T-helper 17 cell (primary cell): ENCODE results near the gene KRTAP1-3. TPM values are rescaled to one million over a fixed set of nuclear protein-coding genes. Genes with fewer than 3 reads are reported as not detected.

Source experiments
- ATAC-seq: fragments of 150-1000 bp; cut with Tn5 transposase; 2 replicates; pipeline ENCODE4 v1.10.0; 2021; ENCODE audit warnings: mild to moderate bottlenecking, moderate library complexity
- DNase-seq, 3 donors: peaks; one replicate each; pipeline versions ENCODE4 v3.0.0 to v3.0.0-alpha.2; 2020 to 2021
- H3K9me3 ChIP-seq: one replicate; pipeline ENCODE4 v1.7.0; 2013; ENCODE audit warnings: low read length, mild to moderate bottlenecking; ENCODE audit not compliant: control insufficient read depth, poor library complexity, severe bottlenecking
- H3K27ac Mint-ChIP-seq: one replicate; pipeline ENCODE4 v1.8.0; 2022; ENCODE audit warnings: mild to moderate bottlenecking, moderate library complexity, mixed read lengths
- H3K27me3 Mint-ChIP-seq: one replicate; pipeline ENCODE4 v1.8.0; 2022; ENCODE audit warnings: mixed read lengths
- H3K36me3 Mint-ChIP-seq: one replicate; pipeline ENCODE4 v1.8.0; 2022; ENCODE audit warnings: low read depth, mixed read lengths
- H3K4me1 Mint-ChIP-seq: one replicate; pipeline ENCODE4 v1.8.0; 2022; ENCODE audit warnings: mild to moderate bottlenecking, mixed read lengths
- H3K4me3 Mint-ChIP-seq: one replicate; pipeline ENCODE4 v1.8.0; 2022; ENCODE audit warnings: mild to moderate bottlenecking, moderate library complexity, mixed read lengths
- total RNA-seq, 4 donors: library from RNA in 2 of 4; stranded (reverse) in 2 of 4; gene quantifications; one replicate each; pipeline ENCODE4 v1.2.3 and lab custom pipeline; 2022 to 2026

The KRTAP1-3 gene
- total RNA-seq, 2 donors from 2014 or later, result not detected

DNA sequence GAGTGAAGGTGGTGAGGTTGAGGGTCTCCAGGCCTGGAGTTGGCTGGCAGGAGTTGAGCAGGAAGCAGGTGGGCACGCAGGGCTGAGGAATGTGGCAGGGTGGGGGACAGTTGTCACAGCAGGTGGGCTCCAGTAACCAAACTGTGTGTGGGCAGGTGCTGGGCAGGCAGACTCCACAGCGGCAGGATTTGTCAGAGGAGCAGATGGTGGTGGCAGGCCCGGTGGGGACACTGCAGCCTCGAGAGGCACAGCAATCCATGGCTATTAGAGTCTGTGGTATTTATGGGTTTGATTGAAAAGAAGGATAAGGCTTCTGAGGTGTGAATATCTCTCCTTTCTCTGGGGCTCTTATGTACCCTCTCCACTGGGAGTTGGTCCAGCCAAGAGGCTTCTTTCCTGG lies 40.8 kb downstream of the KRTAP1-3 start, which contains the start of gene KRTAP3-3:
Gene KRTAP3-3 (minus strand): TSS at position 326 of the 400 bp plus-strand sequence. CDS start 67 bp downstream, at position 259.
- no peak within 1 kb of the TSS for H3K4me3 Mint-ChIP-seq
- DNase-seq, result no peak
- no peak for ATAC-seq
- no peak within 1 kb of the TSS for H3K27ac Mint-ChIP-seq
- H3K36me3 Mint-ChIP-seq, result peaks cover 8% of the 10 kb centered on the region
- peaks cover 69% of the 10 kb centered on the region for H3K27me3 Mint-ChIP-seq
- H3K4me1 Mint-ChIP-seq, result no peaks in the 10 kb centered on the region
- H3K9me3 ChIP-seq, result no peaks in the 10 kb centered on the region

DNA sequence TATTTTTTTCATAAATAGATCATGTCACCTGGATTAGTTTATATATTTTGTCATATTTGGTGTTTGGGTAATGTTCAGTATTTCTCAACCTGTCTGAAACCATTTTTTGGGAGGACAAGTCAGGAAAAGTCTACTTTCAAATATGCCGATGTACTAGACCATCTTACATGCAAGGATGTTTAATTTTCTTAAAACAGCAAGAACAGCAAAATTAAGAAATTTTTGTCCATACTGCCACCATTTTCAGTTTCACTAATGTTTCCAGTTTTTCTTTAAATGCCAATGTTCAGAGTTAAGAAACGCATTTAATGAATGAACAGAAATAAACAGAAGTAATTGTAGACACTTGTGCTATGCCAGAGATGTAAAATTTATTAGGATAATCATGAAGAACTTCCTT lies 41.6 kb downstream of the KRTAP1-3 start:
- Mint-ChIP-seq H3K36me3 (peaks cover 5% of the 10 kb centered on the region), H3K27ac (no peak overlapping the region), H3K4me3 (no peak overlapping the region), H3K4me1 (no peaks in the 10 kb centered on the region), H3K27me3 (peaks cover 63% of the 10 kb centered on the region)
- DNase-seq (no peak), ATAC-seq (no peak)
- no peaks in the 10 kb centered on the region for H3K9me3 ChIP-seq

DNA sequence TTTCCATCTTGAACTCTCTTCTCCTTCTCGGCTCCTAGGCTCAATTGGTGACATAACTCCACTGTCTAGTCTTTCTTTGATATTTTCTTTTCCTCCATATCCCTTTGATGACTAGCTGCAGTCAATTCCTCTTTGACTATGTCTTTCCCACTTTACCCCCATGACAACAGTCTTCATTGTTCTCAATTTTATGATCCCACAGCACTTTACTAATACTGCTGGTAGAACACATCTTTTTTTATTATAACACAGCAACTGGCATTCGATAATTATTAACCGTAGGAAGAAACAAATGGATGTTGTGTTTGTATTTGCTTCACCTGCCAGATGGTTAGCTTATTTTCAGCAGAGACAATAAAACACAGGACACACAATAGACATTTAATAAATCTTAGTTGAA lies 42.0 kb downstream of the KRTAP1-3 start:
- ATAC-seq (no peak), DNase-seq (no peak)
- H3K4me3 Mint-ChIP-seq, result no peak overlapping the region
- H3K9me3 ChIP-seq, result no peaks in the 10 kb centered on the region
- no peak overlapping the region for H3K27ac Mint-ChIP-seq
- no peaks in the 10 kb centered on the region for H3K4me1 Mint-ChIP-seq
- H3K27me3 Mint-ChIP-seq, result peaks cover 64% of the 10 kb centered on the region
- peaks cover 4% of the 10 kb centered on the region for H3K36me3 Mint-ChIP-seq

DNA sequence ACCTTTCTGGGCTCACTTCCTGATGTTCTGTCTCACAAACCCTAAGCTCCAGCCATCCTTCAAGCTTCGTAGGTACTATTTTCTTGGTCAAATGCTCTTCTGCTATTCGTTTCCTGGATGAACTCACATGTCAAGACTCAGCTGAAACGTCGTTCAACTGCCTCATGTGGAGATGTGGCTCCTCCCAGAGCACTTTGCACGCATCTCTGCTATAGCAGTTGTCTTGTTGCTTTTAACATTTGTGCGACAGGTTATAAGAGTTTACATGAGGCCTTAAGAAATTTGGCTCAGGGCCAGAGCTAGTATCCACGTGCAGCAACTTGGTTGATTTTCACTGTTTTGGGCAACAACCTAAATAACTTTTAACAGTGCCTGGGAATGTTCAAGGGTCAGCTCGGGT lies 47.8 kb downstream of the KRTAP1-3 start:
- no peak overlapping the region for H3K4me3 Mint-ChIP-seq
- no peak for DNase-seq
- H3K27me3 Mint-ChIP-seq, result peaks cover 55% of the 10 kb centered on the region
- H3K9me3 ChIP-seq, result no peaks in the 10 kb centered on the region
- H3K4me1 Mint-ChIP-seq, result no peaks in the 10 kb centered on the region
- ATAC-seq, result no peak
- H3K27ac Mint-ChIP-seq, result no peak overlapping the region
- H3K36me3 Mint-ChIP-seq, result no peaks in the 10 kb centered on the region

DNA sequence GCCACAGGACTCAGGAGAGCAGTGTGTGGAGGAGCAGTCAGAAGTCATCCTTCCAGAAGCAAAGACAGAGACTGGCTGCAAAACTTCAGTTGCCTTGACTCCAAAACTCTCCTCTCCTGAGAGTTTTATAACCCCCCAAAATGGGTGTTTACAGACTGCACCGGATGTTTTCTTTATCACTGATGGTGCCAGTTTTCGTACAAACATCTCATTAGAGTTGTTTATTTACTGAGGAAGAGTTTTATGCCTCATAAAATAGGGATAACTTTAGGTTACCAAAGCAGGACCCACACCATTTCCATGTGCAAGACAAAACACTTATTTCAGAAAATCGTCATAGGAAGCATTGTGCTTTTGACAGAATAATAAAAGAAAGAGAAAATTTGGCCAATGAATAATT lies 50.4 kb downstream of the KRTAP1-3 start, which contains the start of gene KRT40:
Gene KRT40 (minus strand): TSS at position 101 of the 400 bp plus-strand sequence. CDS start 53 bp downstream, at position 48.
- H3K9me3 ChIP-seq, result no peaks in the 10 kb centered on the region
- Mint-ChIP-seq H3K27ac (no peak within 1 kb of the TSS), H3K27me3 (peaks cover 50% of the 10 kb centered on the region), H3K36me3 (peaks cover 3% of the 10 kb centered on the region), H3K4me1 (peaks cover 2% of the 10 kb centered on the region), H3K4me3 (no peak within 1 kb of the TSS)
- no peak for ATAC-seq
- DNase-seq, result no peak

Other genes with a start within 250 kb of the KRTAP1-3 start
- gene KRT28, start 234.9 kb downstream of the KRTAP1-3 start, total RNA-seq, result not detected
- 10 to 100 TPM; 25.2 to 28.3 TPM for gene KRT10, start 212.3 kb downstream of the KRTAP1-3 start, total RNA-seq
- not detected for gene KRT12, start 167.7 kb downstream of the KRTAP1-3 start, total RNA-seq
- not detected for gene KRT20, start 149.6 kb downstream of the KRTAP1-3 start, total RNA-seq
- not detected for gene KRT23, start 97.2 kb downstream of the KRTAP1-3 start, total RNA-seq
- gene KRT39, start 67.9 kb downstream of the KRTAP1-3 start, total RNA-seq, result not detected
- not detected for gene KRT40, start 50.5 kb downstream of the KRTAP1-3 start, total RNA-seq
- gene KRTAP3-3, start 40.7 kb downstream of the KRTAP1-3 start, total RNA-seq, result not detected
- gene KRTAP3-2, start 35.0 kb downstream of the KRTAP1-3 start, total RNA-seq, result not detected
- not detected for gene KRTAP3-1, start 25.7 kb downstream of the KRTAP1-3 start, total RNA-seq
- gene KRTAP1-5, start 7.7 kb downstream of the KRTAP1-3 start, total RNA-seq, result not detected
- not detected for gene KRTAP1-4, start 4.7 kb downstream of the KRTAP1-3 start, total RNA-seq
- gene KRTAP1-1, start 6.6 kb upstream of the KRTAP1-3 start, total RNA-seq, result not detected
- gene KRTAP2-1, start 12.4 kb upstream of the KRTAP1-3 start, total RNA-seq, result not detected
- not detected for gene KRTAP2-2, start 20.4 kb upstream of the KRTAP1-3 start, total RNA-seq
- gene KRTAP2-3, start 25.2 kb upstream of the KRTAP1-3 start, total RNA-seq, result not detected
- gene KRTAP2-4, start 31.0 kb upstream of the KRTAP1-3 start, total RNA-seq, result not detected
- not detected for gene KRTAP4-7, start 49.3 kb upstream of the KRTAP1-3 start, total RNA-seq
- gene KRTAP4-8, start 63.3 kb upstream of the KRTAP1-3 start, total RNA-seq, result not detected
- gene KRTAP4-16, start 67.3 kb upstream of the KRTAP1-3 start, total RNA-seq, result not detected
- not detected for gene KRTAP4-9, start 70.5 kb upstream of the KRTAP1-3 start, total RNA-seq
- gene KRTAP4-11, start 83.5 kb upstream of the KRTAP1-3 start, total RNA-seq, result not detected
- gene KRTAP4-12, start 89.3 kb upstream of the KRTAP1-3 start, total RNA-seq, result not detected
- not detected for gene KRTAP4-6, start 105.7 kb upstream of the KRTAP1-3 start, total RNA-seq
- not detected for gene KRTAP4-5, start 115.0 kb upstream of the KRTAP1-3 start, total RNA-seq
- not detected for gene KRTAP4-4, start 125.9 kb upstream of the KRTAP1-3 start, total RNA-seq
- gene KRTAP4-3, start 133.3 kb upstream of the KRTAP1-3 start, total RNA-seq, result not detected
- not detected for gene KRTAP4-2, start 143.3 kb upstream of the KRTAP1-3 start, total RNA-seq
- gene KRTAP4-1, start 150.0 kb upstream of the KRTAP1-3 start, total RNA-seq, result not detected
- gene KRTAP9-1, start 155.0 kb upstream of the KRTAP1-3 start, total RNA-seq, result not detected
- not detected for gene KRTAP9-2, start 191.8 kb upstream of the KRTAP1-3 start, total RNA-seq
- not detected for gene KRTAP9-3, start 197.6 kb upstream of the KRTAP1-3 start, total RNA-seq
- gene KRTAP9-8, start 203.1 kb upstream of the KRTAP1-3 start, total RNA-seq, result not detected
- not detected for gene KRTAP9-4, start 214.8 kb upstream of the KRTAP1-3 start, total RNA-seq
- not detected for gene KRTAP9-9, start 220.5 kb upstream of the KRTAP1-3 start, total RNA-seq
- not detected for gene KRTAP9-6, start 230.5 kb upstream of the KRTAP1-3 start, total RNA-seq
- not detected for gene KRTAP9-7, start 240.8 kb upstream of the KRTAP1-3 start, total RNA-seq